Lung microvascular endothelial cell (primary cell): ENCODE measurements around the gene EEIG2. TPM values are rescaled to one million over a fixed set of nuclear protein-coding genes. Genes with fewer than 3 reads are reported as not detected.
"Not testable (repeated sequence)": the region's sequence is repeated elsewhere in the genome, so short reads cannot be mapped to it uniquely, and the experiment has no call there.

Experiments used
- DNase-seq, 2 donors: peaks; one replicate each; pipeline versions ENCODE4 v3.0.0 to v3.0.0-alpha.2; 2010; ENCODE audit warnings: low read depth in 2 of 2
- total RNA-seq: library from RNA; depleted of rRNA; stranded (reverse); fragments of >200 nt; gene quantifications from 2 replicates; pipeline ENCODE4 v1.2.1, GENCODE V29; 2014

EEIG2 gene
- total RNA-seq, 1 donor from 2014 or later: 1.8 TPM

DNA sequence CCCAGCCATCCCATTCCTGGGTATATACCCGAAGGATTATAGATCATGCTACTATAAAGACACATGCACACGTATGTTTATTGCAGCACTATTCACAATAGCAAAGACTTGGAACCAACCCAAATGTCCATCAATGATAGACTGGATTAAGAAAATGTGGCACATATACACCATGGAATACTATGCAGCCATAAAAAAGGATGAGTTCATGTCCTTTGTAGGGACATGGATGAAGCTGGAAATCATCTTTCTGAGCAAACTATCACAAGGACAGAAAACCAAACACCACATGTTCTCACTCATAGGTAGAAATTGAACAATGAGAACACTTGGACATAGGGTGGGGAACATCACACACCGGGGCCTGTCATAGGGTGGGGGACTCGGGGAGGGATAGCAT lies 12.4 kb upstream of the EEIG2 start:
- not testable (repeated sequence) for DNase-seq

DNA sequence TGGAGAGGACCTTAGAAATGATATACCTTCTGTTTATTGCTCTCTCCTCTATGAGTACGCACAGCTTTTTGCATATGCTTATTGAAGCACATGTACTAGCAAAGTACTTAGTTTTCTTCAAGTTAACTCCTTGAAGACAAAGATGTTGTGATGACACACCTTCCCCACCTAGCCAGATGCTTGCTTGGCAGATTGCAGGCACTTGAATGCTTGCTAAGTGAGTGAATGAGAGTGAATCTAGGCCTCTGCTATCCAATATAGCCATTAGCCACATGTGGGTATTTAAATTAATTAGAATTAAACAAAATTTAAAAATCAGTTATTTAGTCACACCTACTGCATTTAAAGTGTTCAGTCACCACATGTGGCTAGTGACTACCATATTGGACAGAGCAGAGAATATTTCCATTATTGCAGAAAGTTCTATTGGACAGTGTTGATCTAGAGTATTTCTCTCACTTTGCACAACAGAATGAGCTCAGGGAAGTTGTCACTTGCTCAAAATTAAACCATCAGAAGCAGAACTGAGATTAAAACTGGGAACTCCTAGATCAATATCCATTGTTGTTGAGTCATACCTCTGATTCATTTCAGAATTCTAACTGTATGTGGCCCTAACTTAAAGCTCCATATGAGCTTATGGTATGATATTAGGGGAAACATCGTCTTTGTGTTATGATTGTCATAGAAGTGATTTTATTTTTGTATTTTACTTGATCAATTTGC lies 8.6 kb upstream of the EEIG2 start:
- no peak for DNase-seq

DNA sequence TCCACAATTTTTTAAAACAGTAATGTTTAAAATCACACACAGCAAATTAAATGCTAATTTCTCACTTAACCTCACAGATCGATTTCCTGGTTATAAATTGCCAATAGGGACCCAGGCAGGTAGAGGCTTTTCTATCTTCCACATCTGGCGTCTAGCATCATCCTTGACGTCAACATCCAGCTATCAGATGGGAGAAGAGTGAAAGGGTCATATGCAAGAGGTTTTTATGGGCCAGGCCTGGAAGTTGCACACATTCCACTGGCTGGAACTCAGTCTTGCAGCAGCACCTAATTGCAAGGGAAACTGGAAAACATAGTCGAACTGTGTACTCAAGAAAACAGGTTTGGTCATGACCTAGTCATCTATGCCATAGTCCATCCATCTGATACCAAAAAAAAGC lies 6.0 kb upstream of the EEIG2 start:
- no peak for DNase-seq

DNA sequence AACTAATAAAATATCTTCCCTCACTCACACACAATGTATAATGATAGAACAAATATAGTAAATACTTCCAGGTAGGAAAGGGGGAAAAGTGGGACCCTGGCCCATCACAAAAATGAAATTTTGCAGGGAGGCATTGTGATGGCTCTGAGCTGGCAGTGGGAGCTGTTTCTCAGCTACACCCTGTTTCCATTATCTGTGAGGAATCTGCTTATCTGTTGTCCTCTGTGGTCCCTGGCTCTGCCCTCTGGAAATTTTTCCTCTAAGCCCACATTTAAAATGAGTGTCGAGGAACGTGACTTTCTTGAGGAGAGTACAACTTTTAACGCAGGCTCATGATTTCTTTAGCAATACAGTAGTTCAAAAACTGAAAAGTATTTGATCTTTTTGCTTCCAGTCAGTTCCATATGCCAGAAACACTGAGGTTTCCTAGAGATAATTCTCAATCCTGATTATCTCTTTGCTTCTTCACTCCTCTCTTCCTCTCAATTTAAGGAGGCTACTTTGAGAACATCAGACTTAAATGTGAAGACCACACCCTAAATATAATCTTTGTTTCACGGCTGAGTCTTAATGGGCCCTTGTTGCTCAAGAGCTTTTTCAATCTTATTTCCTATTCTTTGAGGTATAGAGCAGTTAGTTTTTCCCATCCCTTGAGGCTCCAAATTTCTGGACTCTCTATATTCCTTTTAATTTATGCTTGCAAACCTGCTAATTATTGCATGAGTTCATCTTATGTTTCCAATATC lies 5.0 kb upstream of the EEIG2 start:
- DNase-seq: no peak

DNA sequence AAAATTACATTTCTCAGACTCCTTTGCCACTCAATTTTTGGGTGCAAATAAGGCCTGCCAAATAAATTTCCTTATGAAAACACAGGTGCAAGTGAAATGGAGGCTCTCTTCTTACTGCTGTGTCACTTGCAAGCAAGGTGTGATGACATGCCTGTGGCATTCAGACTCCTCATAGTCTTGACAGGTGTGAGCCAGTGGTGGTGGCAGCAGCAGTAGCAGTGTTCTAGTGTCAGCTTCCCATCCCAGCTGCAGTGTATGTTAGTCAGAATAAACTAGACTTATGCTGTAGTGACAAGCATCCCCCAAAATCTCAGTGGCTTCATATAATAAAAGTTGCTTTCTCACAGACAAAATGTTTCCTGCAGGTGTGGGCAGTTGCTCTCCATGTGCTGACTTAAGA lies 3.8 kb upstream of the EEIG2 start:
- no peak for DNase-seq

DNA sequence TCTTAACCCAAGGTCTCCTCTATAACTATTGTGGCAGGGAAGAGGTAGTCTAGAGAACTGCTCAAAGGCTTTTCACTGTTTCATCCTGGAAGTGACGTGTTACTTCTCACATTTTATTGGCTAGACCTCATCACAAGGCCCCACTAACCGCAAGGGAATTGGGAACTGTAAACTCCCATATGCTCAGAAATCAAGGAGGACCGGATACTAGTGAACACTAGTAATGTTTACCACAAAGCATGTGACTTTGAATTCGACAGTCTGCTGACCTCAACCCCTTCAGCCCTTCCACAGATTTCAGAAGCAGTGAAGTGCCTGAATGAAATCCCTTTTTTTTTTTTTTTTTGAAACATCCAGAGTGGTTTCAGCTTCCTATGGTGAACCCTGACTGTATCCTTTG lies 3.4 kb upstream of the EEIG2 start:
- no peak for DNase-seq

DNA sequence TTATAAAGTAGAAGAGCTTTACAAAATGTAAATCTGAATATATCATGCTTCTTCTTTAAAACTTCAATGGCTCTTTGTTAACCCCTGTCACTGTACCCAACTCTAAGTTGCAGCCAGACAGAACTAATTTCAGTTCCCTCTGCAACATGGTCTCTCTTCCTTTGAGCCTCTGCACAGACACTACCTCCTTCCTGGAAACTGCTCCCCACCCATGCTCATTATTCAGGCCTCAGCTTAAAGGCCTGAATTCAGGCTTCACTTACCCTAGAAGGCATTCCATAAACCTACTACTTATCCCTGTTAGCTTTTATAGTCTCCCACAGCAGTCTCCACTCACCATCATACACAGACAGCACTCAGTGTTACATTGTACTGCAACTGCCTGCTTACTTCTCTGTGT lies 2.6 kb upstream of the EEIG2 start:
- DNase-seq: no peak

DNA sequence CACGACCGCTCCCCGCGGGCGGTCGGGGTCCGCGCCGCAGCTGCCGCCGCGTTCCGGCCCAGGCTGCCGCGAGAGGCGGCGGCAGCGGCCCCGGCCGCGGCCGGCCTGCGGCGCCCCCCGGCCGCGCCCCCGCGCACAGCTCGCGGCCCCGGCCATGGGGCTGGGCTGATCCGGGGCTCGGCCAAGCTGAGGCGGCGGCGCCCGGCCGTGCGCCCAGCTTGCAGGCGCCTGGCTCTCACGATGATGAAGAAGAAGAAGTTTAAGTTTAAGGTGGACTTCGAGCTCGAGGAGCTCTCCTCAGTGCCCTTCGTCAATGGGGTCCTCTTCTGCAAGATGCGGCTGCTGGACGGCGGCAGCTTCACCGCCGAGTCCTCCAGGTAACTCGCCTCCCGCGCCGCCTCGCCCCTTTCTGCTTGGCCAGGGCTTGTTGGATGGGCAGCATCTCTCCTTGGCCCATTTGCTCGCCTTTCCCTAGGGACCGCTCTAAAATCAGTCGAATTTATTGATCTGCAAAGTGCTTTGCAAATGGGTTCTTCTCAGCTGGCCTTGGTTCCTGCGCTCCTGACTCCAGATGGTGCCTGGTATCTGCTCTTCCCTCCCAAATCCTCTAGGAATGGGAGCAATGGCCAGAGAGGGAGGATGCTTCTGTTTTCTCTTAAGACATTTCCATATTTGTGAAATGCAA lies 431 bp downstream of the EEIG2 start:
- peak; percentile 16 to 33 for DNase-seq

DNA sequence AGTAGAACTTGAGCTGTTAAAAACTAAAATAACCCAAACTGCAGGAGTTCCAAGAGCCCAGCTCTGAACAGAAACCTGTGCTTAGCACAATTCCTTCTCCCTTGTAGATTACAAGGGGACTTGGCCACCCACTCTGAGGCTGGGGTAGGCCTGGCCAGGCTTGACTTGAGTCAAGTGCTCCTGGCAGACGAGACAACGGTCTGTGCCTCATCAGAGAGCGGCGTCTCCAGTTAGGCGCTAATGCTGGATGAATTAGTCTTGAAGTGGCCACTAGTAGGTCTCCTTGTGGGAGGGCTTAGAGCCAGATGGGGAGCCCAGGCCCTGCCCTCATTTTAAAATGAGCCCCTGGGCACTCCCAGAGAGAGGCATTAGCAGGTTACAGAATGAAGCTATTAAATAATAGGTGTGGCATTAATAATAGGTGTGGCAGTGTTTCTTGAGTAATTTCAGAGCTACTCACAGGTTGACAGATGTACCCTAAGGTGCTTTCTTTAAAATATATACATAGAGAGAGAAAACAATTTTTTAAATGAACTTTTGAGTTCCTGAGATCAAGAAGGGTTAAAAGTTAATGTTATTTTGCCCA lies 1.1 kb downstream of the EEIG2 start:
- peak in 1 of 2 donors; percentile 15 for DNase-seq

DNA sequence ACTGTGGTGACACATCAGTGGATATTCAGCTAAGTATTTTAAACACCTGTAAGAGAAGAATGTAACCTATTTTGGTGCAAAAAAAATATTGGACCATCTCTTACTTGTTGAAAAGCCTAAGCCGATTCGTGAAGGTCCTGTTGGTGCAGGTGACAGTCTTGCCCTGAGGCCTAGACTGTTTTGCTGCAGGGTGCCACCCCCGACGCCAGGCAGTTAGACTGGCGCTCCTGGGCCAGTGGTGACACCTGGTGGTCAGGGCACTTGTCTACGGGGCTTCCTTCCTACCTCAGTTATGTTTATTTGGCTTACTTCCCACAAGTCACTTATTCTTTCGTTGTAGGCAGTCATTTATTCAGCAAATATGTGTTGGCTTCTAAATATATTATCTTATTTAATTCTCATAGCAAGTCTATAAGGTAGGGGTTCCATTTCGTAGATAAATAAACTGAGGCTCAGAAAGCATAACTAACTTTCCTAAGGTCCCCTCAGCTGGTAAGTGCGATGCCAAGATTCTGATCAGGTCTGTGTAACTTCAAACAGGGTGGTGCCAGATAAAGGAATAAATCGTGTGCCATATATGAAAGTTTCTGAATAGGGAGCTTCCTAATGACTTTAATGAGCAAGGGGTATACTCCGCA lies 1.9 kb downstream of the EEIG2 start:
- peak; percentile 18 to 59 for DNase-seq

DNA sequence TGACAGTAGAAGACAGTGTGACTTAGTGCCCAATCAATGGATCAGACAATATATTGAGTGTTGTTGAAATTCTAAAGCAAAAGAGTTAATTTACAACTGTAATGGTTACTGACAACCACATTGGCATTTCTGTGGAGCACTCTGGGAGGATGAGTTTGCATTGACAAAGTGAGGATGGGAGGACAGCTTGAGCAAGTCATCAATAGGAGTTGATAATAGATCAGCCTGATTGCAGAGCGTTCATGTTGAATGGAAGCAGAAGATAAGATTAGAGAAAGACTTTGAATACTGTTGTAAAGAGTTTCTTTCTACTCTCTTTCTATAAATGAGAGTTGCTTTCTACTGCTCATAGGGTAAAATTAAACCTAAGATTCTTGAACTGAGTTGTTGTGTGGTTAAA lies 3.9 kb downstream of the EEIG2 start:
- no peak for DNase-seq

DNA sequence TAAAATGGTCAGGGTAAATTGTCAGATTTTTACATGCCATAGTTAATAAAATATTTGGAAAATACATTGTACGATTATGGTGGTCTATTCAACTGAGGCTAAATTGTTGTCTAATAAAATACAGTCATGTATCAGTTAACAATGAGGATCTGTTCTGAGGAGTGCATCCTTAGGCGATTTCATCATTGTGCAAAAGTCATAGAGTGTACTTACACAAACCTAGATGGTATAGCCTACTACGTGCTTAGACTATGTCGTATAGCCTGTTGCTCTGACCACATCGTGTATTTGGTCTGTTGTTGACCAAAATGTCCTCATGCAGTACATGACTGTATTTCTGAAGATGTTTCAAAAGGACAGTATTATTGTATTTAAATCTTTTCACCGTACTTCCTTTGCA lies 5.2 kb downstream of the EEIG2 start:
- no peak for DNase-seq

DNA sequence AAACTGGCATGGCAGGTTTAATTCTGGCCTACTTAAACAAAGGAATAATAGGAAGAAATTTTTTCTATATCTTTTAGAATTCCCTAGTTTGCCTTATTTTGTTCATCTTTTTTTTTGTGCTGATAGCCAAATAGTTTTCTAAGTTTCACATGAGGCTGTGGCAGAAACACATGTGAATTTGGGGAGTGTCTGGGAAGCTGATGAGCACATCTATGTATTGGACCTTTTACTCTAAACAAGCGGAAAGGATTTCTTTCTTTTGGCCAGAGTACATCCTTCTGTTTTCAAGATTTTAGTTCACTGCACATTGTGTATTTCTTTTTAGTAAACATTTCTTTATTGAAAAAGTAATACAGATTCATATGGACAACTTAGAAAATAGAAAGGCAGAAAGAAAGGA lies 5.6 kb downstream of the EEIG2 start:
- DNase-seq: no peak

DNA sequence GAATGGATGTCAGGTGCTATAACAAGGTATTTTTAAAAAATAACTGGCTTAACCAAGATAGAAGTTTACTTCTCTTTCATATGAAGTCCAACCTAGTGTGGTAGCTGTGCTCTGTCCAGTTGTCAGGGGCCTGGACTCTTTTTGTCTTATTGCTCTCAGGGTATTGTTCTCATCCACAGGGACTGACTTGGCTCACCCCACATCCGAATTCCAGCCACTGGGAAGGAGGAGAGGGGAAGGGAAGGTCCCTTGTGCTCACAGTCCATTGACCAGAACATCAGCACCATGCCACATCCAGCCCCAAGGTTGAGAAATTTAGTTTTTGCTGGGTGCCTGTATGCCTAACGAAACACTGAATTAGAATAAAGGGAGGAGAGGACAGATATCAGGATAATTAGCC lies 8.7 kb downstream of the EEIG2 start:
- DNase-seq: no peak

DNA sequence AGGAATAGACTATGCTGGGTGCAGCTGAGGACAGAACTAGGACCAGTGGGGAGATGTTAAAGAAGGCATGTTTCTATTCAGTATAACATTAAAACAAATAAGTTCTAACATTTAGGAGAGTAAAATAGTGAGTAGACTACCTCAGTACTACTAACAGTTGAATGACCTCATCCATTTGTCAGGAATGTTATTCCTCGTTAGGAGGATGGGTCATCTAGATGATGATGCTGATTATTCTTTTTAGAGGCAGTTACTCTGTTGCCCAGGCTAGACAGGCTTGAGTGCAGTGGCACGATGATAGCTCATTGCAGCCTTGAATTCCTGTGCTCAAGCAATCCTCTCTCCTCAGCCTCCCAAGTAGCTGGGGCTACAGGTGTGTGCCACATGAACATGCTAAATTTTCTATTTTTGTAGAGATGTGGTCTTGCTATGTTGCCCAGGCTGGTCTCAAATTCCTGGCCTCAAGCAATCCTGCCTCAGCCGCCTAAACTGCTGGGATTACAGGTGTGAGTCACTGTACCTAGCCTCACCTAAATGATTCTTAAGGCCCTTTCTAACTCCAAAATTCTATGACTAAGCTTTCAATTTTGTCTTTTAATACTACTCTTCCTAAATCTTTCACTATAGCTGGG lies 9.3 kb downstream of the EEIG2 start:
- DNase-seq: no peak

DNA sequence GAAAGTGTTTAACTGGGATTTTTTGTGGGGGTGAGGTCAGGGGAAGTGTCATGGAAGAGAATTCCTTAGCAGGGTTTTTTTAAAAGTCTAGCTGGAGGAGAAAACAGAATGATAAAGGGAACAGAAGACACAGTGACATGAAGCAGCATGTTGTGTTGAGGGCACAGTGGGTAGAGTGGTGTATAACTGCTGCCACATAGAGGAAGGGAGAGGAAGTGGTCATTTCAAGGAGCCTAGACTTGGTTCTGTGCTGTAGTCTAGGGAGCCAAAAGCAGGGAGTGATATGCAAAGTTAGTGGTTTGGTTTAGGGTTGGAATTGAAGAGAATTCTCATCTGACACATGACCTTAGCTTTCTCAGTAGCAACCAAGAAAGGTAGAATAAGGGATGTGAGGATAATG lies 10.2 kb downstream of the EEIG2 start:
- DNase-seq: peak in 1 of 2 donors; percentile 22

DNA sequence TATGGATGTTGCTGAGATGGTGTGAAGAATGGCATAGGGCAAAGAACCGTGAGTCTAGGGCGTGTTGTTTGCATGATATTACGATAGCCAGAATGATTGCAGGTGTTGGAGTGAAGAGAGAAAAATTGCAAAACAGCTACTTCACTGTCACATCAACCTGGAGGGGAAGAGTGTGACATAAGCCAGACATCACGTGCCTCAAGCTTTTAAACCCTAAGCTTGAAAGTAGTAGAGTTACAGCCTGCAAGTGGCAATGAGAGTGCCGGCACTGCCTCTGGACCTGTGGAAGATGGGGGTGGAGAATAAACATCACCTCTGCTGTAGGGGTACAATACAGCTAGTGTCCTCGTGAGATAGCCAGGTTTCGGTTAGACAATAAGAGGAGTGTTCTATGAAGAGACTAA lies 11.1 kb downstream of the EEIG2 start:
- DNase-seq: no peak

DNA sequence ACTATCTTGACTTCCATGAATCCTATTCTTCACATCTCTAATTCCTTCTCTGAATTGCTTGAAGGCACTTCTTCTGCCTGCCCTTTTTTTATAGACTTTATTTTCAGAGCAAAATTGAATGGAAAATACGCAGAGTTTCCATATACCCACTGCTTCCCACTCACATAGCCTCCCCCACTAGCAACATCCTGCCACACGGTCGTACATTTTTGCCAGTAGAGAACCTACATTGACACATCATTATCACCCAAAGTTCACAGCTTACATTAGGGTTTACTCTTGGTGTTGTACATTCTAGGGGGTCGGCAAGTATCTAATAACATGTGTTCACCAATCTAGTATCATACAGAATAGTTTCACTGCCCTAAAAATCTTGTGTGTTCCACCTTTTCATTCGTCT lies 12.3 kb downstream of the EEIG2 start:
- DNase-seq: no peak

DNA sequence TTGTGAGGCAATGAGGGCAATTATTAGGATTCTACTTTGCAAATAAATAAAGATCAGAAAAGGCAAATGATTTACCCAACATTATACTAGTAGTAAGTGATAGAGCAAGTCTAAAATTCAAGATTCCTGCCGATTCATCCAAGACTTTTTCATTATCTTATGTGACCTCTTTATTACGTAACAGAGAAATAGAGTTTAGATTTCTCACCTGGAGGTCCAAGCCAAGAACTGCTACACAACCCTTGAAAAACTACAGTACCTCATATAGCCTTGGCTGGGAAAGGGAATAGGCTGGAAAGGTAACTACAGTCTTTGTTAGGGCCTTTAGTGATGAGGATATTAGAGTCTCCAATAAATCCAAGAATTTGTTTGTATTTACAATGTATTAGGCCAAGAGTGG lies 13.3 kb downstream of the EEIG2 start:
- no peak for DNase-seq

DNA sequence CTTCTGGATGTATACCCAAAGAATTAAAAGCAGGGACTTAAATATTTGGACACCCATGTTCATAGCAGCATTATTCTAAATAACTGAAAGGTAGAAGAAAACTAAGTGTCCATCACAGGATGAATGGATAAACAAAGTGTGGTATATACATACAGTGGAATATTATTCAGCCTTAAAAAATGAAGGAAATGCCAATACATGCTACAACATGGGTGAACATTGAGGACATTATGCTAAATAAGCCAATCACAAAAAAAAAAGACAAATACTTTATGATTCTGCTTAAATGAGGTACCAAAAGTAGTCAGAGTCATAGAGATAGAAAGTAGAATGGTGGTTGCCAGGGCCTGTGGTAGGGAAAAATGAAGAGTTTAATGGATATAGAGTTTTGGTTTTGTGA lies 14.1 kb downstream of the EEIG2 start:
- DNase-seq: no peak

DNA sequence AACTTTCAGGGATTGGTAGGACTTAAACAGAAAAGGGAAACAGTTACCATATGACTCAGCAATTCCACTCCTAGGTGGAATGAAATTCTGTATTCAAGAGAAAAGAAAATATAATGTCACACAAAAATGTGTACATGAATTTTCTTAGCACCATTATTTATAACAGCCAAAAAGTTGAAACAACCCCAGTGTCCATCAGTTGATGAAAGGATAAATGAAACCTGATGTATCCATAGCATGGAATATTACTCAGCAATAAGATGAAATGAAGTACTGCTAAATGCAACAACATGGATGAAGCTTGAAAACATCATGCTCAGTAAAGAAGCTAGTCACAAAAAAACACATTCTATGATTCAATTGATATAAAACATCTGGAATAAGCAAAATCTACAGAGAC lies 15.5 kb downstream of the EEIG2 start:
- no peak for DNase-seq
